GM21737 (cell line): ENCODE measurements around the gene PTGES3.
"Not testable (repeated sequence)": the region's sequence is repeated elsewhere in the genome, so short reads cannot be mapped to it uniquely, and the experiment has no call there.

Experiments used
- ATAC-seq: cut with Tn5 transposase; IDR thresholded peaks from one replicate; pipeline ENCODE4 v1.9.1; 2021; ENCODE audit warnings: mild to moderate bottlenecking, moderate library complexity; ENCODE audit not compliant: unreplicated experiment

Gene PTGES3

GRCh38 chr12:56709759-56710376, 21.8 kb upstream of the PTGES3 start:
- no peak for ATAC-seq

- ATAC-seq: not testable (repeated sequence)
These were observed 16.4 kb upstream of the PTGES3 start for GRCh38 chr12:56704522-56704921.

GRCh38 chr12:56699020-56699661, 11.1 kb upstream of the PTGES3 start:
- no peak for ATAC-seq

DNA sequence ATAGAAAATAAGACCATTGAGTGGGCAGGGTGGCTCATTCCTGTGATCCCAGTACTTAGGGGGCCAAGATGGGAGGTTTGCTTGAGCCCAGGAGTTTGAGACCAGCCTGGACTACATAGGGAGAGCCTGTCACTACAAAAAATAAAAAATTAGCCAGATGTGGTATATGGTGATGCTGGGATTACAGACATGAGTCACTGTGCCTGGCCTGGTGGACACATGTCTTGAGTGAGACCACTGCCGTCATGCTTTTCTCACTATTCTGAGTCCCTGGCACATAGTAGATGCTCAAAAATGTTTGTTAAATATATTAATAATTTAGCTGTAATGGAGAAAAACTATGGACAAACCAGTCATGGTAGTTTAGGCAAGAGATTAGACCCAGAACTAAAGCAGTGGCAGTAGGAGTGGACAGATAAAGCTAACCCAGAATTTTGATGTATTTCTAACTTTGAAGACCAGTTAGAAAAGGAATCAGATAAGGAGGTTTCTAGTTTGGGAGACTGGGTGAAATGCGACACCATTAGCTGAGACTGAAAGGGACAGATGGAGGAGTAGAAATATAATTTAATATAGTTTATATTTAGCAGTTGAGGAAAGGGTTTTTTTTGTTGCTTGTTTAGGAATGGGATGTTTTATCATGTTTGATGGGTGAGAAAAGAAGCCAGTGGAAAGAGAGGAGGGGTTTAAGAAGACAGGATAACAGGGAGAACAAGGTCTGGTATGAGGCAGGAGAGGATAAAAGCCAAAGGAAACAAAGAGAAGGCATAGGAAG, 7.4 kb upstream of the PTGES3 start:
- ATAC-seq: no peak

GRCh38 chr12:56694161-56694560, 6.1 kb upstream of the PTGES3 start:
- ATAC-seq: no peak

- no peak for ATAC-seq
These were observed 694 bp upstream of the PTGES3 start for GRCh38 chr12:56688846-56689109.

DNA sequence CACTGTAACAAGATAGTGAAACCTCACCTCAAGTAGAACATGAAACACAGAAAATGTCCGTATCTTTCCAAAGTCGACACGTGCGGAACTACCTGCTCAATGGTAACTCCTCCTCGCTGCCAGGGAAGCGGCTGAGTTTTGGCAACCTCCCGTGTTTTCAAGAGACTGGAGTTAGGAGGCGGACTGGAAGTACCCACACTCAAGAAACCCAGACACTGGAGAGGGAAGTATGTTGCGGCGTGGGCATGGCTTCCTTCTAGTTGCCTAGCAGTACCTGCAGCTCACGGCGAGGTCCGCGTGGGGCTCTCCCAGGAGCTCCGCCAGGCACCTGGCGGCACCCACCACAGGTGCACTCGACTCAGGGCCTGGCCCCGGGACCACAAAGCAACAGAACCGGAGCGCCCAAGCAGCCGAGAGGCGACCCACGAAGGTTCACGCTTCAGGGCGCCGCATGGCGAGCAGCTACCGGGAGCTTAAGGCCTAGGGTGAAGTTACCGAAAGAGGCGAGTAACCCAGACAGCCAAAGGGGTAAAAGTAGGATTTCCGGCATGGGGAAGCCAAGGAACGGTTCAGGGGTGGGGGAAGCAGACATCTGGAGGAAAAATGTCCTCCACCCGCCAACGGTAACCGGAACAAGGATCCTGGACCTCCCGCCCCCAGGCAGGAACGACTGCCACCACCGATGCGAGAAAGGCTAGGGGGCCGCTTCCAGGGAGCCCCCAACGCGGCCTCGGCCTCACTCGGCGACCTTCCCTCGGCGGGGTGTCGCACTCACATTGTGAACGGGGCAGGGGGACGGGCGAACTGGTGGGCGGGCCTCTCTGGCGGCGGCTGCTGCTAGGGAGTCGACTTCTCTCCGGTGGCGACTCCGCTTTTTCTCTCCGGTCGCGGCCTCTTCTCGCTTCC, 608 bp downstream of the PTGES3 start:
- peak; percentile 6 for ATAC-seq

DNA sequence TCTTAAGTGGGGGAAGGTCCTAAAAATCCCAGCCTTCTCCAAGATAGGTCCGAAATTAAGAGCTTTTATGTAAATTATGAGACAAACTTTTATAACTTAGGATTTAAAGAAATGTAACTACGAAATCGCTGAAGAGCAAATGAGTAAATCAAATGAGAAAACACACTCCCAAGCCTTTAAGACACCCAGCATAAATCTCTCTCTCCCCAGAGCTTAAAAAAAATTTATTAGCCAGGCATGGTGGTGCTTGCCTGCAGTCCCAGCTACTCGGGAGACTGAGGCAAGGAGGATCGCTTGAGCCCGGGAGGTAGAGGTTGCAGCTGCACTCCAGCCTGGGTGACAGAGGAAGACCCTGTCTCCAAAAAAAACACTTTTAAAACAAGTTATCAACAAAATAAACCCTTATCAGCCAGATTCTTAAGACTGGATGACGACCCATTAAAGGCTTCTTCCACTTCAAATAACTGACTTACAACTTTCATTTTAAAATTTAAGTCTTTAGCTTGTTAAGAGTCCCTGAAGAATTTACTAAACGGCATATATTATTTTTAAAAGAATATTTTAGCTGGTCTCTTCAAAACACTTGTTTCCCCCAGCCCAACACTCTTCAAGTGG, 3.2 kb downstream of the PTGES3 start:
- no peak for ATAC-seq

DNA sequence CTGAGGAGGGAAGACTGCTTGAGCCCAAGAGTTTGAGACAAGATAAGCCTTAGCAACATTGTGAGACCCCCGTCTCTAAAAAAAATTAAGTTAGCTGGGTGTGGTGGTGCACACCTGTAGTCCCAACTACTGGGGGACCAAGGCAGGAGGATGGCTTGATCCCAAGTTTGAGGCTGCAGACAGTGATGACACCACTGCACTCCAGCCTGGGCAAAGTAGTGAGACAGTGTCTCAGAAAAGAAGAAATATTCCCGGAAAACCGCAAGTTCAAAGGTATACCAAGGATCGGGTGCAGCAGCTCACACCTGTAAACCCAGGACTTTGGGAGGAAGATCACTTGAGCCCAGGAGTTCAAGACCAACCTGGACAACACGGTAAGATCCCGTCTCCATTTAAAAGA, 5.8 kb downstream of the PTGES3 start:
- no peak for ATAC-seq

GRCh38 chr12:56679883-56680575, 8.1 kb downstream of the PTGES3 start:
- no peak for ATAC-seq

DNA sequence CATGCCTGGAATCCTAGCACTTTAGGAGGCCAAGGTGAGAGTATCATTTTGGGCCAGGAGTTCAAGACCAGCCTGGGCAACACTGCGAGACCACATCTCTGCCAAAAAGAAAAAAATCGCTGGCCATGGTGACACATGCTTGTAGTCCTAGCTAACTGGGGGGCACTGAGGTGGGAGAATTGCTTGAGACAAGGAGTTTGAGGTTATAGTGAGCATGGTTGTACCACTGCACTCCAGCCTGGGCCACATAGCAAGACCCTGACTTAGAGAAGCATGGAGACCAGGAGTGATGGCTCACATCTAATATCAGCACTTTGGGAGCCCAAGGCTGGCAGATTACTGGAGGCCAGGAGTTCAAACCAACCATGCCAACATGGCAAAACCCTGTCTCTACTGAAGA, 9.2 kb downstream of the PTGES3 start:
- no peak for ATAC-seq

GRCh38 chr12:56677680-56678079, 10.4 kb downstream of the PTGES3 start:
- no peak for ATAC-seq

DNA sequence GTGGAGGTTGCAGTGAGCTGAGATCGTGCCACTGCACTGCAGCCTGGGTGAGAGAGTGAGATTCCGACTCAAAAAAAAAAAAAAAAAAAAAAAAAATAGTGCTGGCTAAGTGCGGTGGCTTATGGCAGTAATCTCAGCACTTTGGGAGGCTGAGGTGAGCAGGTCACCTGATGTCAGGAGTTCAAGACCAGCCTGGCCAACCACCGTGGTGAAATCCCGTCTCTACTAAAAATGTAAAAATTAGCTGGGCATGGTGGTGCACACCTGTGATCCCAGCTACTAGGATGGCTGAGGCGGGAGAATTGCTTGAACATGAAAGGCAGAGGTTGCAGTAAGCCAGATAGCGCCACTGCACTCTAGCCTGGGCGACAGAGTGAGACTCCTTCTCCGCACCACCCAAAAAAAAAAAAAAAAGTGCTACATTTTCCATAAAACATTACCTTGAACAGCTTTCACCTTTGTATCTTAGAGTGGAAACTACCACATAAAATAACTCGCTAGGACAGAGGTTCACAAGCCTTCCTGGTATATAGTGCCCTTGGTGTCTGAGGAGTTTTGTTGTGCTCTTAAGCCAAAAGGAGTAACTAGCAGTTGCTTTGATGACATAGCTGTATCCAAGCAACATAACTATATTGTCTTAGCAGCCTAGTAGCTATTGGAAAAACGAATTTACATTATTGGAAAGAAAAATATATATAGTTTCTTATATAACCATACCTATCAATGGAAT, 11.1 kb downstream of the PTGES3 start:
- no peak for ATAC-seq

DNA sequence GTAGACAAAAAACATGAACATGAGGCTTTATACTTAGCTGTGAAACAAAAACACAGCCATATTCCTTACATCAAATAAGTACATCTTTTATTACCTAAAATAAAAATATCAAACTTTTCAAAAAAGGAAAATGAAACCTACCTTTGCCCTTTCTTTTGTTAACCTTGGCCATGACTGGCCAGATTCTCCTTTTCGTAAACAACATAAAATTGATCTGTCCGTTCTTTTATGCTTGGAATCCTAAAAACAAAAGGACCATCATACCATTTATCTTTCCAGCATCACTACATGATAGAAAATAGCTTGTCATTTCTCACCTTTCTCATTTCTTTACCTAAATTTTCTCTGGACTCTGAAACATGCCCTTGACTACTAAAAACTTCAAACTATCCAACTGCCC, 16.5 kb downstream of the PTGES3 start:
- ATAC-seq: no peak

DNA sequence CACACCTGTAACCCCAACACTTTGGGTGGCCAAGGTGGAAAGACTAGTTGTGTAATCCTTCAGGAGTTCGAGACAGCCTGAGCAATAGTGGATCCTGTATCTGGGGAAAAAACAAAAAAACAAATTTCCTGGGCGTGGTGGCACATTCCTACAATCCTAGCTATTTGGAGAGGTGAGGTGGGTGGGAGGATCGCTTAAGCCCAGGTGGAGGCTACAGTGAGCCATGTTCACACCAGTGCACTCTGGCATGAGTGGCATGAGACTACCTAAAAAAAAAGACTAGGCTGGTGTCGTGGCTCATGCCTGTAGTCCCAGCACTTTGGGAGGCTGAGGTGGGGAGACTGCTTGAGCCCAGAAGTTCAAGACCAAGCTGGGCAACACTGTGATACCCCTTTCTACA, 17.2 kb downstream of the PTGES3 start:
- ATAC-seq: no peak

DNA sequence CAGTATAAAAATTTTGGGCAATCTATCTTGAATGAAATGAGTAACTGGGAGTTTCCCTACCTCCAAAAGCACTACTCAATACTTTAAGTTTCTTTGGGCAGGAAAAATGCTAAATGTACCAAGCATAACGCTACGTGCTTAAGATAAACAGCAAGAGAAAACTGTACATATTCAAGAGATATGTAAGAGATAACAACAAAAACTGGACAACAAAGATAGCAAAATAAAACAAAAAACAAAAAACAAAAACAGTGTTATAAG, 20.0 kb downstream of the PTGES3 start:
- no peak for ATAC-seq

GRCh38 chr12:56661979-56662638, 26.0 kb downstream of the PTGES3 start:
- no peak for ATAC-seq

DNA sequence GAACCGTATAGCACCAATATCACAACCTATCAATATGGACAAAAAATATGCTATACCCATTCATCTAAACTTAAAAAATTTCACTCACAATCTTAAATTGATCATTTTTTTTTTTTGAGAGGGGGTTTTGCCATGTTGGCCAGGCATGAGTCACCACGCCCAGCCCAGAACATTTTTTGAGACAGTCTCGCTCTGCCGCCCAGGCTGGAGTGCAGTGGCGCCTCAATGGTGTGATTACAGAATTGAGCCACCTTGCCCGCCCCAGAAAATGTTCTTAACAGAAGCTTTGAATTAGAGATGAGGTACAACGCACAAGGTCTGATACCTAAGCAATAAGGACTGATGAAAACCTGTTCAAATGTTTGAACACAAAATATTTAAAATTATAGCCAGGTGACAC, 26.5 kb downstream of the PTGES3 start:
- no peak for ATAC-seq

DNA sequence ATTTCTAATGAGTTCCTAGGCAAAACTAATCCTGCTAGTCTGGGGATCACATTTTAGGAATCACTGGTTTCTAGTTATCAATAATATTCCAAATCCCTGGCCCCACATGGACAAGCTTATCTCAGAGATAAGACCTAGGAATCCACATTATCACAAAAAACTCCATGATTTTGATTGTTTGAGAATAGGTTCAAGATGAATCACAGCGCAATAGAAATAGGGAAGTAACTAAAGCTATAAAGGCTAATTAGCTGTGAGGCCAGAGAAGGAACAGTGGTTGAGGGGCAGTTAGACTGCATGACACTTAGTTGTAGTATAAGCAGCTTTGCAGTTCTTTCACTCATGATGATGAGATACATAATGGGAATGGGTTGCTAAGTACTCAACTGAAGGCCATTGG, 29.2 kb downstream of the PTGES3 start:
- ATAC-seq: no peak
